HG02852 (cell line): Measurements from ENCODE around the gene USP5.
A peak's percentile ranks its signal among the peaks of the same experiment; 100 is the strongest.
"Not testable (repeated sequence)": the region's sequence is repeated elsewhere in the genome, so short reads cannot be mapped to it uniquely, and the experiment has no call there.

ENCODE experiments used
- ATAC-seq: cut with Tn5 transposase; IDR thresholded peaks from one replicate; pipeline ENCODE4 v1.9.1; 2021; ENCODE audit warnings: mild to moderate bottlenecking, moderate library complexity; ENCODE audit not compliant: unreplicated experiment

Gene USP5

GRCh38 chr12:6863586-6864321 lies 11.8 kb downstream of the USP5 start:
- no peak for ATAC-seq

- not testable (repeated sequence) for ATAC-seq
Observed at GRCh38 chr12:6865307-6865706, 13.4 kb downstream of the USP5 start.

GRCh38 chr12:6866163-6866919 lies 14.4 kb downstream of the USP5 start:
- ATAC-seq, result no peak

DNA sequence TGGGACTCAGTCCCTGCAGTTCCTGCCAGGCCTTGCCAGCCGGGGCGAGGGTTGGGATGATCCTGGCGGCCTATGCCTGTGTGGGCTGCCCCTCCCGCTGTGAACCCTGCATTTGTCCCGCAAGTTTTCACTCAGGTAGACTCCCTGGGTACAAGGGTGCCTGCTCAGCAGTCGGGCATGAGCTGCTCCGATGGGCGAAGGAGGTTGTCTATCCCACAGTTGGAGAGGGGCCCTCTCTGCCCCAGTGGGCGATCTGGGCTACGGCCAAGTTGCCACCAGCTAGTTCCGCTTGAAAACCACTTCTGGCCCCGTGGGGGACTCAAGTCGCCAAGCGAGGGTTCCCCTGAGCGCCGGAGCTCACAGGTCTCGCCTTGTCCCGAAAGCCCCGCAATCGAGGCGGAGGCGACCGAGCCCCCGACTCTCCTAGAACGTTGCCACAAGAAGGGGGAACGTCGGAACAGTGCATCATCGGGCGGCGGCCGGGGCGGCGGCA lies 15.0 kb downstream of the USP5 start:
- peak; percentile 14 for ATAC-seq

GRCh38 chr12:6867413-6868210 lies 15.7 kb downstream of the USP5 start, which contains the start of gene TPI1:
Gene TPI1 (plus strand): TSS chr12:6867531. CDS start chr12:6867567, 36 bp downstream.
- ATAC-seq, result peak; percentile 68

DNA sequence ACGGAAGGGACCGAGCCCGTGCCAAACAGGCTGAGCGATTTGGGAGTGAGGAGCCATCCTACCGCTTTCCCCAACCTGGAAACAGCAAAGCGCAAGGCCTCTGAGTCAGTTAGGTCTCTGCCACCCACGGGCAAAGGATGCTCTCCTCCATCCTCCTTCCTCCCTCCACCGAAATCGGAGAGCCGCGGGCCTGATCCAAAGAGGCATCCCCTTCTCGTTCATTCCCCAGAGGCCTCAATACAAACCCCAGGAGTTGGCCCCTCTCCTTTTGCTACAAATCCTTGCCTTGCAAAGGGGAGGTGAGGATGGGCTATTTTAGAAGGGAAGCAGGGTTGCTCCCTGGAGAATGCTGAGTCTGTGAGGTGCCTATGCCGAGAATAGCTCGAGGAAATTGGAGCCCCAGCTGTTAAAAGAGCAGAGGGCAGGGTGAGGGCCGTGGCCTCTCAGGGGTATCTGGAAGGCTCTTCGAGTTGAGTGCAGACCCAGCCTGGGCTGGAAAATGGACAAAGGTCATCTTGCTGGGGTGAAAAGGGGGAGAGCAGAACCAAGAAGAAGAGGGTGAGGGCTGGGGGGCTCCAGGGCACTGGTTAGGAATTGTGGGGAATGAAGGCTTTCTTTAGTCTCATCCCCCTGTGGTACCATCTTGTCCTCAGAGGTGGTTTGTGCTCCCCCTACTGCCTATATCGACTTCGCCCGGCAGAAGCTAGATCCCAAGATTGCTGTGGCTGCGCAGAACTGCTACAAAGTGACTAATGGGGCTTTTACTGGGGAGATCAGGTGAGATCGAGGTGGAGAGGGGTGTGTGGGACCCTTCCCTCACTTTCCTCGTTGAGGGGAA lies 16.5 kb downstream of the USP5 start:
- ATAC-seq, result no peak

DNA sequence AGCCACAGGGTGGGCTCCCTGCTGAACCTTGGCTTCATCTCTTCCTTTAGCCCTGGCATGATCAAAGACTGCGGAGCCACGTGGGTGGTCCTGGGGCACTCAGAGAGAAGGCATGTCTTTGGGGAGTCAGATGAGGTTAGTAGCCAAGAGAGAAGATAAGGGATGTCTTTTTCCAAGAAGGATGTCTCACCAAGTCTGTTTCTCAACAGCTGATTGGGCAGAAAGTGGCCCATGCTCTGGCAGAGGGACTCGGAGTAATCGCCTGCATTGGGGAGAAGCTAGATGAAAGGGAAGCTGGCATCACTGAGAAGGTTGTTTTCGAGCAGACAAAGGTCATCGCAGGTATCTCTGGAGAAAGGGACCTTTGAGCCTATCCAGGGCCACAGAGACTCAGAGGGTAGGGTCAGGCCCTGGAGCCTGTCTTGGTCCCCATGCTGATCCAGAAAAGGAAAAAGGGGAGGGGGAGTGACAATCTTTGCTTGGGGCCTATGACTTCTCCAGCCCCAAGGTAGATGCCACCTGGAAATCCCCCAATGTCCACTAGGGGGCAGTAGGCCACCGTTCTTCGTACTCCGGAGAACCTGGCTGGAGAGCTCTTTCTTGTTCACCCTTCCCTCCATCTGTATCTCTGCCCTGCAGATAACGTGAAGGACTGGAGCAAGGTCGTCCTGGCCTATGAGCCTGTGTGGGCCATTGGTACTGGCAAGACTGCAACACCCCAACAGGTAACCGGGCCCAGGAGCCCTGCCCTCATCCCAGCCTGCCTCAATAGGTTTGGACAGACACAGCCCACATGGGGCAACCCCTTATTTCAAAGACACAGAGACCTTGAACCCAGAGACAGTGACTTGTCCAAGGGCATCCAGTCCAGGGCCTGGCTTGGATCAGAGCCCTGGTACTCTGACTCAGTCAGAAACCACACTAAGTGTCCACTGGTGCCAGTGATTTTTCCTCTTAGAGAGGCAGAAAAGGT lies 17.4 kb downstream of the USP5 start:
- ATAC-seq, result no peak

DNA sequence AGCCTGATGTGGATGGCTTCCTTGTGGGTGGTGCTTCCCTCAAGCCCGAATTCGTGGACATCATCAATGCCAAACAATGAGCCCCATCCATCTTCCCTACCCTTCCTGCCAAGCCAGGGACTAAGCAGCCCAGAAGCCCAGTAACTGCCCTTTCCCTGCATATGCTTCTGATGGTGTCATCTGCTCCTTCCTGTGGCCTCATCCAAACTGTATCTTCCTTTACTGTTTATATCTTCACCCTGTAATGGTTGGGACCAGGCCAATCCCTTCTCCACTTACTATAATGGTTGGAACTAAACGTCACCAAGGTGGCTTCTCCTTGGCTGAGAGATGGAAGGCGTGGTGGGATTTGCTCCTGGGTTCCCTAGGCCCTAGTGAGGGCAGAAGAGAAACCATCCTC lies 18.4 kb downstream of the USP5 start:
- ATAC-seq, result not testable (repeated sequence)

DNA sequence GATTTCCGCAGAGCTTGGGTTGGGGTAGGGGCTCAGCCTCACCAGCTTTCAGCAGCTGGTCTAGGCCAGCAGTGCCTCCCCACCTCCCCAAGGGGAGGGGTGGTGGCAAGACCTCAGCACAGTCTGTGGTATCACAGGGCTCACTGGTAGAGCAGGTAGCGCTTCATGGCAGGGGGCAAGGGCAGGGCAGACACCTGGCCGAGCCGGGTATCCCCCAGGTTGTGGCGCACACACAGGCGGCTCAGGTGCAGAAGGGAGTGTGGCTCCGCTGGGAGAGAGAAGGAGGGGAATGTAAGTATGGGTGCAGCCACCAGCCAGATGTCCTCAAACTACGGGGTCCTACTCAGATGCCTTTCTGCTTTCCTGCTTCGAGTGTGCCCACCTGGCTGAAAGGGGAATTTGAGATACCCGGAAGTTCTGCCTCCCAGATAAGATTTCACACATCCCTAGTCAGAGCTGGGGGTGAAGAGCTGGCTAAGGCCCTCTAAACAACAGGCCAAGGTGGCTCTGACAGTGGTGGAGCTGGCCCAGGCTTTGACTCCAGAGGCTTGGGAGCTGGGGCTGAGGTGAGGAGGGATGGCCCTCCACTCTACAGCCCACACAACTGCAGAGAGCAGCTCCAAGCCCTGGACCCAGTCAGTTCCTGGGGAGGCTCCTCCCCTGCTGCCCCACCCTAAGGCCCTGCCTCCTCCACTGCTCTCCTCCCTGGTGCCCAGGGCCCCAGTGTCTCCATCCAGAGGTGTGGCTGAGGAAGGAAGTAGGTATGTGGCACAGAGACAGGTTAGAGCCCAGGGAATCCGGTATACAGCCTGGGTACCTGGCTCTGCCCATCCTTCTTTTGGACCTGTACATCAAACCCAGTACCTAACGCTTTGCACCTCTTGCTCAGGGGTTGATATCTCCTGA lies 19.4 kb downstream of the USP5 start:
- ATAC-seq, result no peak

DNA sequence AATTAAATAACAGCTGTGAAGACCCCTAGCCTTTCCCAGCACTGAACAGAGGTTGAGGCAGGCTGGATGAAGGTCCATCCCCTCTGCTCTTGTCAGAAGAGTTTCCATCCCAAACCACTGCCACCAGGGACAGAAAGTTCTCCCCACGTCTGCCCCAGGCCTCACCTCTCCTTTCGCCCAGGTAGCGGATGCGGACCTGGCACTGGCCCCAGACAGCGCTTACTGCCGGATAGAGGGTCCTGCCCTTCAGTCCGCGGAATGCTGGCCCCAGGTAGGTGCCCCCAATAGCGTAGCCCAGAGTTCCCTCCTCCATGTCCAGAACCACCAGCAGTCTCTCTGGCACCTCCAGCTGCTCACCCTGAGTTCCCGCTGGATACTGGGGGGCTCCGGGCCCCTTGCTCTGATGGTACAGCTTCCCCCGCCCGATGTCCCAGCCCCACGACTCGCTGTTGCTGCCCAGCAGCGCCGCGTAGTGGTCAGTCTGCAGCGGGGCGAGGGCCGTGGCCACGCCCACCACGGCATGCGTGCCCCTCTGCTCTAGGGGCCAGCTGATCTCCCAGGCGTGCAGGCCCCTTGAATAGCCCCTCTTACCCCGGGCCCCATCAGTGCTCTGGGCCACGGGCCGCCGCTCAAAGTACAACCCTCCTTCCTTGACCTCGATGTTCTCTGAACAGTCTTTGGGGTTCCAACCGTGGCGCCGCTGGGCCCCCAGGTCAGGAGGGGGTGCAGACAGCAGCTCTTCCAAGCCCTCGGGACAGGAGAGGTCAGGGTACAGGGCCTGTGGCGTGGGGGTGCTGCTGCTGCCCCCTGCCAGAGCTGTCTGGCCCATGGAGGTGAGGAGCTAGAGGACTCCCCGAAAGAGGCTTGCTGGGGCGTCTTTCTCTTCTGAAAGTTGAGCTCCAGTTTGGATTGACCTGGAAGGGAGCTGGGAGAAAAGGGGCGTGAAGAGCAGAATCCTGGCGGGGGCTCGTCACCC lies 20.4 kb downstream of the USP5 start:
- ATAC-seq, result no peak

GRCh38 chr12:6873094-6874014 lies 21.4 kb downstream of the USP5 start, which contains the start of gene SPSB2:
Gene SPSB2 (minus strand): TSS chr12:6873303. CDS start chr12:6872901, 402 bp downstream.
- peak; percentile 79 for ATAC-seq

GRCh38 chr12:6874015-6874368 lies 22.0 kb downstream of the USP5 start:
- not testable (repeated sequence) for ATAC-seq

GRCh38 chr12:6879824-6880223 lies 27.9 kb downstream of the USP5 start:
- ATAC-seq, result not testable (repeated sequence)

GRCh38 chr12:6883252-6883651 lies 31.3 kb downstream of the USP5 start:
- ATAC-seq, result no peak

DNA sequence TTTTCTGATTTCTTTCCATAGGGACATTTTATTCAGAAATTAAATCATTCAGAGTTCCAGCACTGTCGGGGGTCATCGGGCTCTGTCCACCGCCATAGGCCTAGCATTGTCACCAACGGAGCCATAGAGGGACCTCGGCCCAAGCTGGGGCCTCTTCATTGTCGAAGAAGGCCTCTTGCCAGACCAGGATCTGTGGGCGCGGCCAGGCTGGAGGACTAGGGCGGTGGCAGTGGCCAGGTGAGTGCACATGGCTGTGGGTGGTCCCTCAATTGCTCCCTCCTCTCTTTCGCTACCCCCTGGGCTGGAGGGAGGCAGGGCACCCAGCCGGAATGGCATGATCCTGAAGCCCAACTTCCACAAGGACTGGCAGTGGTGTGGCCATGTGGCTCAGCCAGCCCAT lies 31.7 kb downstream of the USP5 start:
- no peak for ATAC-seq

GRCh38 chr12:6884539-6884938 lies 32.6 kb downstream of the USP5 start:
- ATAC-seq, result no peak
